Right cardiac atrium (tissue), 5 donors: ENCODE measurements around the gene YIF1B. TPM values are rescaled to one million over a fixed set of nuclear protein-coding genes. Genes with fewer than 3 reads are reported as not detected.

Source experiments
- ATAC-seq, 2 donors: fragments of 200-7000 bp; cut with Tn5 transposase; one replicate each; pipeline versions ENCODE4 v1.8.0 to v1.9.1; 2020; ENCODE audit warnings: moderate library complexity in 2 of 2, mild to moderate bottlenecking in 1 of 2
- DNase-seq, 3 donors: peaks; one replicate each; pipeline ENCODE4 v3.0.0-alpha.2; 2020
- H3K27ac ChIP-seq: one replicate; pipeline ENCODE4 v1.5.1; 2013; ENCODE audit warnings: mild to moderate bottlenecking, low read length, control low read depth, moderate library complexity
- H3K27me3 ChIP-seq: one replicate; pipeline ENCODE4 v1.6.1; 2013; ENCODE audit not compliant: control insufficient read depth, insufficient read depth
- H3K4me1 ChIP-seq: one replicate; pipeline ENCODE4 v1.6.1; 2013; ENCODE audit warnings: low read length; ENCODE audit not compliant: control insufficient read depth, insufficient read depth
- H3K4me3 ChIP-seq: one replicate; pipeline ENCODE4 v1.5.1; 2013; ENCODE audit warnings: low read length, control low read depth
- H3K9me3 ChIP-seq: one replicate; pipeline ENCODE4 v1.6.1; 2013; ENCODE audit warnings: low read length; ENCODE audit not compliant: control insufficient read depth
- WGBS: extraction: QIAGEN DNeasy Blood & Tissue Kit; methylation state at CpG from one replicate; pipeline ENCODE4 v1.1.7; 2013; 5-methylcytosine and 5-hydroxymethylcytosine counted together
- intact Hi-C, 4 donors: fragments of 100-400 bp; cut with DNase I; formaldehyde crosslinking; loops; one replicate each; pipeline versions ENCODE4 v1.11.0 to v1.14.0; 2022 to 2023
- polyA plus RNA-seq: library from polyadenylated mRNA; stranded (reverse); fragments of 200-250 nt; gene quantifications from one replicate; pipeline ENCODE4 v1.2.3, GENCODE V29; 2013
- total RNA-seq, 4 donors: library from RNA; stranded (reverse); fragmentation: NEBNext Ultra II Directional; extraction: Animal tissue kit (Norgen Biotek cat#: 25700); gene quantifications; one replicate each; pipeline ENCODE4 v1.2.1, GENCODE V29; 2021
- donor health status: healthy with polysubstance abuse.
- donor health status: DM: no; HTN: yes; CAD: no.
- donor health status: DM: no; HTN: no; CAD: no.
- donor health status: DM: no; HTN: yes; CAD: no; lungs with severe emphysema.
- donor health status: DM: yes; HTN: yes; CAD: no.

Gene YIF1B
- total and polyA plus RNA-seq, 5 donors: 15.9 to 25.7 (median 20.2) TPM

GRCh38 chr19:38287604-38288003, 28.1 kb downstream of the YIF1B start:
- ATAC-seq (no peak), DNase-seq (no peak)
- intact Hi-C loops: no loop called here
- H3K4me1 ChIP-seq: no peaks in the 10 kb centered on the region
- no peaks in the 10 kb centered on the region for H3K9me3 ChIP-seq
- no peaks in the 10 kb centered on the region for H3K27me3 ChIP-seq
- no peak overlapping the region for H3K27ac ChIP-seq
- 63% methylated on average over 9 of the region's 9 CpGs for WGBS
- H3K4me3 ChIP-seq: no peak overlapping the region

GRCh38 chr19:38285567-38285966, 30.2 kb downstream of the YIF1B start:
- no peak overlapping the region for H3K4me3 ChIP-seq
- 92% methylated on average over 5 of the region's 5 CpGs for WGBS
- H3K27me3 ChIP-seq: no peaks in the 10 kb centered on the region
- intact Hi-C loops: no loop called here
- no peak overlapping the region for H3K27ac ChIP-seq
- DNase-seq (no peak), ATAC-seq (no peak)
- no peaks in the 10 kb centered on the region for H3K4me1 ChIP-seq
- H3K9me3 ChIP-seq: no peaks in the 10 kb centered on the region

GRCh38 chr19:38284422-38284821, 31.3 kb downstream of the YIF1B start:
- Histone ChIP-seq H3K27me3 (no peaks in the 10 kb centered on the region), H3K4me3 (no peak overlapping the region), H3K27ac (no peak overlapping the region), H3K4me1 (peaks cover 2% of the 10 kb centered on the region), H3K9me3 (no peaks in the 10 kb centered on the region)
- intact Hi-C loops: no loop called here
- 69% methylated on average over 7 of the region's 7 CpGs for WGBS
- no peak for DNase-seq
- peak; percentile 14 to 29 for ATAC-seq

- WGBS: 91% methylated on average over 8 of the region's 8 CpGs
- H3K27ac ChIP-seq: no peak overlapping the region
- intact Hi-C loops: no loop called here
- peaks cover 4% of the 10 kb centered on the region for H3K4me1 ChIP-seq
- H3K4me3 ChIP-seq: no peak overlapping the region
- DNase-seq: no peak
- no peaks in the 10 kb centered on the region for H3K27me3 ChIP-seq
- H3K9me3 ChIP-seq: no peaks in the 10 kb centered on the region
- ATAC-seq: no peak
Observed at GRCh38 chr19:38283271-38283670, 32.5 kb downstream of the YIF1B start.

GRCh38 chr19:38281811-38282566, 33.8 kb downstream of the YIF1B start:
- Histone ChIP-seq H3K9me3 (no peaks in the 10 kb centered on the region), H3K27ac (no peak overlapping the region), H3K4me1 (peaks cover 10% of the 10 kb centered on the region), H3K4me3 (no peak overlapping the region), H3K27me3 (no peaks in the 10 kb centered on the region)
- WGBS: 76% methylated on average over 7 of the region's 7 CpGs
- no peak for DNase-seq
- no peak for ATAC-seq
- intact Hi-C loops: no loop called here

GRCh38 chr19:38280030-38280921, 35.5 kb downstream of the YIF1B start:
- no peak for ATAC-seq
- DNase-seq: no peak
- intact Hi-C loops: no loop called here
- no peaks in the 10 kb centered on the region for H3K27me3 ChIP-seq
- WGBS: 59% methylated on average over 17 of the region's 17 CpGs
- peaks cover 10% of the 10 kb centered on the region for H3K4me1 ChIP-seq
- no peak overlapping the region for H3K4me3 ChIP-seq
- peak overlapping the region; percentile 32 for H3K27ac ChIP-seq
- no peaks in the 10 kb centered on the region for H3K9me3 ChIP-seq

GRCh38 chr19:38278751-38279150, 37.0 kb downstream of the YIF1B start:
- H3K27ac ChIP-seq: peak overlapping the region; percentile 91
- intact Hi-C loops: loop anchor here in 1 of 4 donors (5.0 kb wide), 1 partner anchor 39 kb away; the partner anchor contains the start of genes KCNK6 and YIF1B
- peaks cover 11% of the 10 kb centered on the region for H3K4me1 ChIP-seq
- H3K4me3 ChIP-seq: no peak overlapping the region
- no peak for ATAC-seq
- WGBS: 36% methylated on average over 2 of the region's 2 CpGs
- H3K9me3 ChIP-seq: no peaks in the 10 kb centered on the region
- no peak for DNase-seq
- no peaks in the 10 kb centered on the region for H3K27me3 ChIP-seq

GRCh38 chr19:38277969-38278680, 37.6 kb downstream of the YIF1B start:
- ATAC-seq (peak; percentile 87 to 95), DNase-seq (peak; percentile 78 to 90 (median 83))
- Histone ChIP-seq H3K27me3 (no peaks in the 10 kb centered on the region), H3K9me3 (no peaks in the 10 kb centered on the region), H3K4me3 (no peak overlapping the region), H3K4me1 (peaks cover 11% of the 10 kb centered on the region), H3K27ac (peak overlapping the region; percentile 91)
- 41% methylated on average over 9 of the region's 9 CpGs for WGBS
- intact Hi-C loops: loop anchor here in 1 of 4 donors (5.0 kb wide), 1 partner anchor 39 kb away; the partner anchor contains the start of genes KCNK6 and YIF1B

- intact Hi-C loops: loop anchor here in 1 of 4 donors (5.0 kb wide), 1 partner anchor 40 kb away; the partner anchor contains the start of genes KCNK6 and YIF1B
- H3K4me1 ChIP-seq: peaks cover 11% of the 10 kb centered on the region
Observed at GRCh38 chr19:38277549-38277948, 38.2 kb downstream of the YIF1B start.

GRCh38 chr19:38276942-38277517, 38.7 kb downstream of the YIF1B start:
- Histone ChIP-seq H3K4me1 (peaks cover 11% of the 10 kb centered on the region), H3K27me3 (no peaks in the 10 kb centered on the region), H3K9me3 (no peaks in the 10 kb centered on the region), H3K27ac (peak overlapping the region; percentile 70), H3K4me3 (no peak overlapping the region)
- intact Hi-C loops: loop anchor here in 1 of 4 donors (5.0 kb wide), 1 partner anchor 40 kb away; the partner anchor contains the start of genes KCNK6 and YIF1B
- ATAC-seq (no peak), DNase-seq (peak in 1 of 3 donors; percentile 13)
- 89% methylated on average over 7 of the region's 7 CpGs for WGBS

More at GRCh38 chr19:38277549-38277948, 38.2 kb downstream of the YIF1B start:
- peak overlapping the region; percentile 70 for H3K27ac ChIP-seq
- DNase-seq (no peak), ATAC-seq (peak in 1 of 2 donors; percentile 40)
- H3K27me3 ChIP-seq: no peaks in the 10 kb centered on the region
- 27% methylated on average over 5 of the region's 5 CpGs for WGBS
- no peak overlapping the region for H3K4me3 ChIP-seq
- no peaks in the 10 kb centered on the region for H3K9me3 ChIP-seq
